Measurements from ENCODE around the gene CACNA1G.

GRCh38 chr17:50635732-50635981 lies 75.1 kb downstream of the CACNA1G start:
- TF ChIP-seq, protein P1, sequence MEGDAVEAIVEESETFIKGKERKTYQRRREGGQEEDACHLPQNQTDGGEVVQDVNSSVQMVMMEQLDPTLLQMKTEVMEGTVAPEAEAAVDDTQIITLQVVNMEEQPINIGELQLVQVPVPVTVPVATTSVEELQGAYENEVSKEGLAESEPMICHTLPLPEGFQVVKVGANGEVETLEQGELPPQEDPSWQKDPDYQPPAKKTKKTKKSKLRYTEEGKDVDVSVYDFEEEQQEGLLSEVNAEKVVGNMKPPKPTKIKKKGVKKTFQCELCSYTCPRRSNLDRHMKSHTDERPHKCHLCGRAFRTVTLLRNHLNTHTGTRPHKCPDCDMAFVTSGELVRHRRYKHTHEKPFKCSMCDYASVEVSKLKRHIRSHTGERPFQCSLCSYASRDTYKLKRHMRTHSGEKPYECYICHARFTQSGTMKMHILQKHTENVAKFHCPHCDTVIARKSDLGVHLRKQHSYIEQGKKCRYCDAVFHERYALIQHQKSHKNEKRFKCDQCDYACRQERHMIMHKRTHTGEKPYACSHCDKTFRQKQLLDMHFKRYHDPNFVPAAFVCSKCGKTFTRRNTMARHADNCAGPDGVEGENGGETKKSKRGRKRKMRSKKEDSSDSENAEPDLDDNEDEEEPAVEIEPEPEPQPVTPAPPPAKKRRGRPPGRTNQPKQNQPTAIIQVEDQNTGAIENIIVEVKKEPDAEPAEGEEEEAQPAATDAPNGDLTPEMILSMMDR (IDR thresholded peaks at IDR 0.05; ENCODE audit: low read depth, low read length, poor library complexity, severe bottlenecking): no peak
- TF ChIP-seq EZH2phosphoT487 (IDR thresholded peaks at IDR 0.05; ENCODE audit: borderline replicate concordance, low read length): no peak
